Loucy (cell line): ENCODE data around the gene NAV2.
"Not testable (repeated sequence)": the region's sequence is repeated elsewhere in the genome, so short reads cannot be mapped to it uniquely, and the experiment has no call there.

Source experiments
- H2AFZ ChIP-seq: fragments of 200-600 bp; sonication (generic); 2 replicates; pipeline ENCODE4 v1.6.0; 2016; ENCODE audit warnings: antibody characterized with exemption, mild to moderate bottlenecking, low read length, moderate library complexity
- H3F3A ChIP-seq: fragments of 200-600 bp; 2 replicates; pipeline ENCODE4 v1.6.0; 2016; ENCODE audit warnings: antibody characterized with exemption, low read depth, mild to moderate bottlenecking
- H3K27me3 ChIP-seq: fragments of 200-600 bp; sonication (generic); 2 replicates; pipeline ENCODE4 v1.6.1; 2014; ENCODE audit warnings: low read length, mild to moderate bottlenecking; ENCODE audit not compliant: insufficient read depth, poor library complexity, severe bottlenecking
- H3K36me3 ChIP-seq: fragments of 200-600 bp; sonication (generic); 2 replicates; pipeline ENCODE4 v1.6.1; 2016; ENCODE audit warnings: low read length; ENCODE audit not compliant: insufficient read depth
- H3K4me1 ChIP-seq: fragments of 200-600 bp; sonication (generic); 2 replicates; pipeline ENCODE4 v1.5.1; 2014; ENCODE audit warnings: low read length, mild to moderate bottlenecking; ENCODE audit not compliant: insufficient read depth, poor library complexity, severe bottlenecking
- H3K4me2 ChIP-seq: fragments of 200-600 bp; sonication (generic); 2 replicates; pipeline ENCODE4 v1.6.0; 2014; ENCODE audit warnings: antibody characterized with exemption, low read length, low read depth, mild to moderate bottlenecking; ENCODE audit not compliant: poor library complexity, severe bottlenecking
- H3K4me3 ChIP-seq: fragments of 200-600 bp; sonication (generic); 2 replicates; pipeline ENCODE4 v1.5.1; 2014; ENCODE audit warnings: low read length, mild to moderate bottlenecking, mixed read lengths; ENCODE audit not compliant: poor library complexity, severe bottlenecking
- H3K79me2 ChIP-seq: fragments of 200-600 bp; sonication (generic); 2 replicates; pipeline ENCODE4 v1.6.1; 2014; ENCODE audit warnings: low read length; ENCODE audit not compliant: insufficient read depth
- H3K9ac ChIP-seq: fragments of 200-600 bp; sonication (generic); 2 replicates; pipeline ENCODE4 v1.6.0; 2014; ENCODE audit warnings: mild to moderate bottlenecking, low read depth, low read length, moderate library complexity; ENCODE audit not compliant: poor library complexity, severe bottlenecking
- H3K9me2 ChIP-seq: fragments of 200-600 bp; sonication (generic); replicated peaks from 2 replicates; pipeline ENCODE4 v1.6.1; 2016; ENCODE audit warnings: low read depth, low read length, mixed read lengths
- H3K9me3 ChIP-seq: fragments of 200-600 bp; sonication (generic); 2 replicates; pipeline ENCODE4 v1.6.1; 2014; ENCODE audit warnings: mild to moderate bottlenecking, antibody characterized with exemption, low read length, low read depth; ENCODE audit not compliant: insufficient read depth
- H4K20me1 ChIP-seq: fragments of 200-600 bp; sonication (generic); 2 replicates; pipeline ENCODE4 v1.6.0; 2014; ENCODE audit warnings: antibody characterized with exemption, low read length, mild to moderate bottlenecking; ENCODE audit not compliant: insufficient read depth, poor library complexity, severe bottlenecking
- CTCF ChIP-seq: fragments of 200-600 bp; sonication (generic); conservative IDR thresholded peaks from 2 replicates; pipeline ENCODE4 v1.5.1; 2014; ENCODE audit warnings: mild to moderate bottlenecking, antibody characterized with exemption, low read length
- EZH2phosphoT487 ChIP-seq: fragments of 200-600 bp; IDR thresholded peaks from 2 replicates; pipeline ENCODE4 v1.6.1; 2018; ENCODE audit warnings: antibody characterized with exemption, mild to moderate bottlenecking, moderate library complexity, borderline replicate concordance

Gene NAV2

GRCh38 chr11:19892876-19893275 is 180.2 kb downstream of the NAV2 start:
- no peaks in the 10 kb centered on the region for H3K79me2 ChIP-seq
- no peaks in the 10 kb centered on the region for H3K27me3 ChIP-seq
- no peaks in the 10 kb centered on the region for H3F3A ChIP-seq
- H3K36me3 ChIP-seq: no peaks in the 10 kb centered on the region
- H3K4me2 ChIP-seq: no peak overlapping the region
- no peak overlapping the region for H3K4me3 ChIP-seq
- TF ChIP-seq CTCF: no peak
- no peak for TF ChIP-seq EZH2phosphoT487
- H3K9ac ChIP-seq: no peak overlapping the region
- no peak overlapping the region for H2AFZ ChIP-seq
- H3K9me3 ChIP-seq: no peaks in the 10 kb centered on the region
- no peaks in the 10 kb centered on the region for H3K4me1 ChIP-seq
- H3K9me2 ChIP-seq: no peaks in the 10 kb centered on the region
- no peaks in the 10 kb centered on the region for H4K20me1 ChIP-seq

DNA sequence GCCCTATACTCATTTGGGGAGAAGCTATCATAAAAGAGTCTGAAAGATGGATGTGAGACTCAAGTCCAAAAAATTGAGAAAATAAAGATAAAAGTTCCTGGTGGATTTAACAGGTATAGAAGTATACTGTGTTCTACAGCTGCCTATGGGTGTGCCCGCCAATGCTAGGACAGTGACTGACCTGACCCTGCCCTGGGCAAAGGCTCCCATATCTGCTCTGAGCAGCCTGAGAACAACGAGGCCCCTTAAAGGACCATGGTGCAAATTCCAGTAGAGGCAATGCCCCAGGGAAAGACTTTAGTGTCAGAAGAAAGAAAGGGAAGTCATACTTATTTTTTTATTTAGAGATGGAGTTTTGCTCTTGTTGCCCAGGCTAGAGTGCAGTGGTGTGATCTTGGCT is 181.8 kb downstream of the NAV2 start:
- H3K4me3 ChIP-seq: no peak overlapping the region
- TF ChIP-seq EZH2phosphoT487: no peak
- TF ChIP-seq CTCF: no peak
- no peaks in the 10 kb centered on the region for H3F3A ChIP-seq
- H4K20me1 ChIP-seq: no peaks in the 10 kb centered on the region
- no peaks in the 10 kb centered on the region for H3K9me2 ChIP-seq
- H3K9ac ChIP-seq: no peak overlapping the region
- H3K36me3 ChIP-seq: no peaks in the 10 kb centered on the region
- no peak overlapping the region for H2AFZ ChIP-seq
- H3K4me2 ChIP-seq: no peak overlapping the region
- H3K9me3 ChIP-seq: no peaks in the 10 kb centered on the region
- H3K4me1 ChIP-seq: no peaks in the 10 kb centered on the region
- H3K79me2 ChIP-seq: no peaks in the 10 kb centered on the region
- H3K27me3 ChIP-seq: no peaks in the 10 kb centered on the region

- H3K9ac ChIP-seq, H3K4me3 ChIP-seq, H3K9me3 ChIP-seq, H2AFZ ChIP-seq, H4K20me1 ChIP-seq, H3K27me3 ChIP-seq, H3F3A ChIP-seq, H3K79me2 ChIP-seq, H3K4me2 ChIP-seq, H3K36me3 ChIP-seq, H3K4me1 ChIP-seq, H3K9me2 ChIP-seq: not testable (repeated sequence)
These were observed 182.4 kb downstream of the NAV2 start for GRCh38 chr11:19895037-19895436.

DNA sequence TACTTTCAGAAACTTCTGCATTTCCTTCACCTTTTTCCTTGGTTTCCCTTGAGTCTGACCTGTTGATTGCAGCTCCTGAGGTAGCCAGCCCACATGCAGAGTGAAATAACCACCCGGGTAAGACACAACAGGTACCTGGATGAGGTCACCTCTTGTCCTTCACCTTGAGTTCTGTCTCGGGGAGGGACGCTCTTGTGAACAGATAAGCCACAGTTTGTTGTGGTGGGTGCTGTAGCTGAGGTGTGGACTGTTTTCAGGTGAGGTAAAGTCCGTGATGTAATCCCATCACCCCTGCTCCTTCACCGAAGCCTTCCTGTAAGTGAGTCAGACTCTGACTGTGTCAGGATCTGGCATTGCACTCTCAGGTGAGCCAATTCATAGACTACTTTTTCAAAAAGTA is 183.1 kb downstream of the NAV2 start:
- H3K4me1 ChIP-seq: no peaks in the 10 kb centered on the region
- no peaks in the 10 kb centered on the region for H3K36me3 ChIP-seq
- no peak overlapping the region for H3K4me3 ChIP-seq
- H3F3A ChIP-seq: no peaks in the 10 kb centered on the region
- no peaks in the 10 kb centered on the region for H3K79me2 ChIP-seq
- H3K9me3 ChIP-seq: no peaks in the 10 kb centered on the region
- H3K9me2 ChIP-seq: no peaks in the 10 kb centered on the region
- no peak for TF ChIP-seq CTCF
- H3K4me2 ChIP-seq: no peak overlapping the region
- no peak overlapping the region for H3K9ac ChIP-seq
- no peaks in the 10 kb centered on the region for H3K27me3 ChIP-seq
- H4K20me1 ChIP-seq: no peaks in the 10 kb centered on the region
- no peak overlapping the region for H2AFZ ChIP-seq
